Effector memory CD4-positive, alpha-beta T cell (primary cell): ENCODE data around the gene MSI2.
"Not testable (repeated sequence)": the region's sequence is repeated elsewhere in the genome, so short reads cannot be mapped to it uniquely, and the experiment has no call there.

Source experiments
- DNase-seq, 3 donors: peaks; one replicate each; pipeline ENCODE4 v3.0.0-alpha.2; 2020
- H3K27ac ChIP-seq: 2 replicates; pipeline ENCODE4 v1.7.0; 2013; ENCODE audit warnings: mild to moderate bottlenecking, low read length, moderate library complexity; ENCODE audit not compliant: insufficient read depth, poor library complexity, severe bottlenecking
- H3K27me3 ChIP-seq: replicated peaks from 2 replicates; pipeline ENCODE4 v1.7.0; 2013; ENCODE audit warnings: mild to moderate bottlenecking, low read length; ENCODE audit not compliant: insufficient read depth, control insufficient read depth, poor library complexity, severe bottlenecking
- H3K36me3 ChIP-seq: 2 replicates; pipeline ENCODE4 v1.7.0; 2013; ENCODE audit warnings: mild to moderate bottlenecking, low read length, moderate library complexity; ENCODE audit not compliant: control insufficient read depth, insufficient read depth
- H3K4me1 ChIP-seq: 2 replicates; pipeline ENCODE4 v1.7.0; 2013; ENCODE audit warnings: low read length, mild to moderate bottlenecking; ENCODE audit not compliant: control insufficient read depth, insufficient read depth, poor library complexity, severe bottlenecking
- H3K4me3 ChIP-seq: 2 replicates; pipeline ENCODE4 v1.7.0; 2013; ENCODE audit warnings: low read length, low read depth, mild to moderate bottlenecking; ENCODE audit not compliant: insufficient read depth, poor library complexity, severe bottlenecking
- H3K9me3 ChIP-seq: 2 replicates; pipeline ENCODE4 v1.7.0; 2013; ENCODE audit warnings: mild to moderate bottlenecking, low read length, moderate library complexity; ENCODE audit not compliant: control insufficient read depth

Gene MSI2

GRCh38 chr17:57222422-57222821 lies 33.9 kb upstream of the MSI2 start:
- H3K4me3 ChIP-seq, H3K27ac ChIP-seq: not testable (repeated sequence)

GRCh38 chr17:57225127-57225526 lies 31.2 kb upstream of the MSI2 start:
- no peaks in the 10 kb centered on the region for H3K9me3 ChIP-seq
- no peak overlapping the region for H3K27ac ChIP-seq
- no peaks in the 10 kb centered on the region for H3K27me3 ChIP-seq
- no peaks in the 10 kb centered on the region for H3K4me1 ChIP-seq
- H3K36me3 ChIP-seq: no peaks in the 10 kb centered on the region
- H3K4me3 ChIP-seq: no peak overlapping the region
- DNase-seq: no peak

More at GRCh38 chr17:57222422-57222821, 33.9 kb upstream of the MSI2 start:
- not testable (repeated sequence) for DNase-seq, H3K27me3 ChIP-seq, H3K9me3 ChIP-seq, H3K4me1 ChIP-seq, H3K36me3 ChIP-seq

- Histone ChIP-seq H3K27ac (no peak overlapping the region), H3K27me3 (no peaks in the 10 kb centered on the region), H3K36me3 (no peaks in the 10 kb centered on the region), H3K4me3 (no peak overlapping the region), H3K4me1 (no peaks in the 10 kb centered on the region), H3K9me3 (no peaks in the 10 kb centered on the region)
- DNase-seq: no peak
Measured at GRCh38 chr17:57226793-57227192, 29.5 kb upstream of the MSI2 start.

- H3K27me3 ChIP-seq: peaks cover 3% of the 10 kb centered on the region
- H3K27ac ChIP-seq: no peak overlapping the region
- DNase-seq: no peak
- H3K9me3 ChIP-seq: no peaks in the 10 kb centered on the region
- H3K36me3 ChIP-seq: no peaks in the 10 kb centered on the region
- no peaks in the 10 kb centered on the region for H3K4me1 ChIP-seq
- H3K4me3 ChIP-seq: no peak overlapping the region
Measured at GRCh38 chr17:57228911-57229310, 27.4 kb upstream of the MSI2 start.

- Histone ChIP-seq H3K9me3 (no peaks in the 10 kb centered on the region), H3K4me3 (no peak overlapping the region), H3K4me1 (no peaks in the 10 kb centered on the region), H3K36me3 (no peaks in the 10 kb centered on the region), H3K27ac (no peak overlapping the region), H3K27me3 (peaks cover 3% of the 10 kb centered on the region)
- DNase-seq: no peak
Measured at GRCh38 chr17:57234061-57234738, 22.1 kb upstream of the MSI2 start.

- Histone ChIP-seq H3K27ac (no peak overlapping the region), H3K4me1 (no peaks in the 10 kb centered on the region), H3K9me3 (no peaks in the 10 kb centered on the region), H3K4me3 (no peak overlapping the region), H3K36me3 (no peaks in the 10 kb centered on the region), H3K27me3 (peaks cover 3% of the 10 kb centered on the region)
- DNase-seq: no peak
Measured at GRCh38 chr17:57234739-57235092, 21.6 kb upstream of the MSI2 start.

- Histone ChIP-seq H3K36me3 (no peaks in the 10 kb centered on the region), H3K4me3 (no peak overlapping the region), H3K4me1 (no peaks in the 10 kb centered on the region), H3K9me3 (no peaks in the 10 kb centered on the region), H3K27me3 (peaks cover 3% of the 10 kb centered on the region), H3K27ac (no peak overlapping the region)
- no peak for DNase-seq
Measured at GRCh38 chr17:57235124-57235523, 21.2 kb upstream of the MSI2 start.

GRCh38 chr17:57236686-57237299 lies 19.5 kb upstream of the MSI2 start:
- no peak overlapping the region for H3K4me3 ChIP-seq
- DNase-seq: no peak
- peaks cover 3% of the 10 kb centered on the region for H3K27me3 ChIP-seq

GRCh38 chr17:57240648-57241047 lies 15.7 kb upstream of the MSI2 start:
- no peak for DNase-seq
- H3K36me3 ChIP-seq: no peaks in the 10 kb centered on the region
- H3K27ac ChIP-seq: no peak overlapping the region
- H3K27me3 ChIP-seq: no peaks in the 10 kb centered on the region
- no peaks in the 10 kb centered on the region for H3K4me1 ChIP-seq
- H3K4me3 ChIP-seq: no peak overlapping the region
- H3K9me3 ChIP-seq: no peaks in the 10 kb centered on the region

More at GRCh38 chr17:57236686-57237299, 19.5 kb upstream of the MSI2 start:
- H3K36me3 ChIP-seq: no peaks in the 10 kb centered on the region
- H3K9me3 ChIP-seq: no peaks in the 10 kb centered on the region
- no peak overlapping the region for H3K27ac ChIP-seq
- H3K4me1 ChIP-seq: no peaks in the 10 kb centered on the region

GRCh38 chr17:57242148-57242547 lies 14.2 kb upstream of the MSI2 start:
- H3K9me3 ChIP-seq: no peaks in the 10 kb centered on the region
- no peaks in the 10 kb centered on the region for H3K4me1 ChIP-seq
- DNase-seq: no peak
- H3K27me3 ChIP-seq: no peaks in the 10 kb centered on the region
- H3K4me3 ChIP-seq: no peak overlapping the region
- no peaks in the 10 kb centered on the region for H3K36me3 ChIP-seq
- no peak overlapping the region for H3K27ac ChIP-seq
